GM12872 (cell line): ENCODE results near the gene COLEC11.

Experiments used
- CTCF ChIP-seq: IDR thresholded peaks from 3 replicates; pipeline ENCODE4 v1.5.1; 2011; ENCODE audit warnings: low read depth, mild to moderate bottlenecking, low read length, moderate library complexity; ENCODE audit not compliant: insufficient read depth

COLEC11 gene

DNA sequence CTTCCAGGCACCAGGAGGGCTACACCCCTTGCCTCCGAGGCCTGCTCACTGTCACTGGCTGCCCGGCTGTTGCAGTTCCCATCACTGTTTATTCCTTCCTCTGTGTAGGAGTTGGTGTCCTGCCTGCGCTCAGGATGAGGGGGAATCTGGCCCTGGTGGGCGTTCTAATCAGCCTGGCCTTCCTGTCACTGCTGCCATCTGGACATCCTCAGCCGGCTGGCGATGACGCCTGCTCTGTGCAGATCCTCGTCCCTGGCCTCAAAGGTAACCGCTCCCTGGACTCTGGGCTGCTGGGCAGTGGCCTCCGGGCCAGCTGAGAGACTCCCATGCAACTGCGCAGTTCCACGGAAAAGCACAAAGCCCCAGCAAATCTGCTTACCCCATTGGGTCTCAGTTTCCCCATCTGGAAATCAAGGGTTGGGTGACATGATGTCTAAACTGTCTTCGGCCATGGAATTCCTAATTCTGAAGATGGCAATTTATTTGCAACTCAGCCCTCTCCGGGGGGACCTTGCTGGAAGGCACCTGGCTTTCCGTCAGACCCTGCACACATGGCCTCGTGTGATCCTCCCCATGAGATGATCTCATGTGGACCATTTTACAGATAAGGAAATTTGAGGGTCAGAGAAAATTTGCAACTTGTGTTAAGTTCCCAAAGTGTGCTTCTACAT is 9.4 kb downstream of the COLEC11 start:
- TF ChIP-seq CTCF = no peak

- no peak for TF ChIP-seq CTCF
Observed at GRCh38 chr2:3604991-3605961, 10.4 kb downstream of the COLEC11 start.

- no peak for TF ChIP-seq CTCF
Observed at GRCh38 chr2:3606028-3606369, 11.1 kb downstream of the COLEC11 start.

DNA sequence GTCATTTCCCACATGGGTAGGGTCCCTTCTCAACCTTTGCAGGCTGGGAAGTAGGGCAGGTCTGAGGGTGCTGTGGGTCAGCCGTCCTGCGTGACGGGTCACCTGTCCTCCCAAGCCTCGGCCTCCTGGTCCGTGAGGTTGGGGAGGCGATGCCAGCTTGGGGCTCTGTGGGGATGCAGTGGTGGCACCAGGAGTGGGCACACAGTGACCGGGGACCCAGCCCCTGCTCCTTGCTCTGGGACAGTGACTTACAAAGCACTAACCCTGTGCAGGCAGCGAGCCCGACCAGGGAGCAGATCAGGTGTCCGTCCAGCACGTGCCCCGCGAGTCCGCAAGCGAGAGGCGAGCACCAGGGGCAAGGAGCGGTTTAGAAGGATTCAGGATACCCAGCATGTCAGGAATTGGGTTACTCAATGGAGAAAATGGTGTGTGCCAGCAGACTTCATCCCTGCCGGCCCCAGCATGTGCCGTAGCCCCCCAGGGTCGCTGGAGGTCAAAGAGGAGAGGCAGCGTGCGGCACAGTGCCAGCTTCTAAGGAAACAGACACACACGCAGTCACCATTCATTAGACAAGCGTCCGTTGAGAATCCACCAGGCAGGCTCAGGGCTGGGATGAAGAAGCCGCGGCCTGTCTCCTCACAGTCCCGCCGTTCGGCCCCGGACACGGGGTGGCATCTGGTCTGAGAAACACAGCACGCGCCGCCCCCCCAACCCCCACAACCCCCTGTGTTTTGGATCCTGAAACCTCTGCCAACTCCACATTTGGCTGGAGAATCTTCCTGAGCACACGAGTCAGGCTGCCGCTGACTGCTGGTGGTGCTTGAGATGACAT is 11.7 kb downstream of the COLEC11 start:
- TF ChIP-seq CTCF = no peak

GRCh38 chr2:3608373-3609278 is 13.7 kb downstream of the COLEC11 start:
- TF ChIP-seq CTCF = no peak

- TF ChIP-seq CTCF = no peak
Observed at GRCh38 chr2:3610415-3610814, 15.5 kb downstream of the COLEC11 start.
